ENCODE data around the gene LTA4H.

LTA4H gene

DNA sequence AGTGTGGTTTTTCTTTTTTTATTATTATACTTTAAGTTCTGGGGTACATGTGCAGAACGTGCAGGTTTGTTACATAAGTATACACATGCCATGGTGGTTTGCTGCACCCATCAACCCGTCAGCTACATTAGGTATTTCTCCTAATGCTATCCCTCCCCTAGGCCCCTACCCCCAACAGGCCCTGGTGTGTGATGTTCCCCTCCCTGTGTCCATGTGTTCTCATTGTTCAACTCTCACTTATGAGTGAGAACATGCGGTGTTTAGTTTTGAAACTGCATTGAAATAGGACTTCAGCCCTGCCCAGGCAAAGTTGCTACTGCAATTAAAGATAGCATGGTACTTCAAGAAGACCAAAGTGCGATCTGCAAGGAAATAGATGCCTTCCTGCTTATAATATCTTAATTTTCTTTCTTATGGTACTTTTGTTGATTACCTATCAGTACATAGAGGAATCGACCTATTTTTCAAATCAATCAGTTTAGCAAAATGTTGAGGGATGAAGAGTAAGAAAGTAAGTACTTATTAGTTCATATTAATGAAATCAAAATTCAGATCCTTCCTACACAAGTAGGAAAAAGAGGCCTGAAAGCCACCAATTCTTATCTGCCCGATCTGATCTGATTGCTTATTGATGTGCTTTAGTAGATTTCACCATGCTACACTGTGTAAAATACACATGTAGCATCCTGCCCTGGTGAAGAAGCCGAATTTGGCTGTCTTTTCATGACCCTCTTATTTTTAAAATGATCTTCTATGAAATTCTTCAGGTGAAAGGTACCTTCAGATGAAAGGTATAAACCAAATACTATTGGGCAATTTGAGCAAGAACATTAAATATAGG lies 1.6 kb downstream of the LTA4H start:
- no peak for DNase-seq

DNA sequence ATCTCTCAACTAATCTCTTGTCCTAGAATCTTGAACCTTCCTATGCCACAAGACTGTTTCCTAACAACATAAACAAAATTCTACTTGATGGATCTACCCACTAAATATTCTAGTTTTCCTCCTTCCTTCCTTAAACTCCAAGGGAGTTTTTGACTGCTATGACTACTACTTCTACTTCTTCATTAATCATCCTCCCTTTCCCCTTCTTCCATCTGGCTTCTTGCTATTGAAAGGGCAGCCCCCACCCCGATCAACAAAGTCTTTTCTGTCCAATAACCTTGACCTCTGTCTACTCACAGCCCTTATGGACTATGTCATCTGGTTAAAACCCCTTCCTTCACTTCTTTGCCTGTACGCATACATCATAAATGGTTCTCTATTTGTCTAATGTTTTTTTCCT lies 5.6 kb downstream of the LTA4H start:
- no peak for DNase-seq

DNA sequence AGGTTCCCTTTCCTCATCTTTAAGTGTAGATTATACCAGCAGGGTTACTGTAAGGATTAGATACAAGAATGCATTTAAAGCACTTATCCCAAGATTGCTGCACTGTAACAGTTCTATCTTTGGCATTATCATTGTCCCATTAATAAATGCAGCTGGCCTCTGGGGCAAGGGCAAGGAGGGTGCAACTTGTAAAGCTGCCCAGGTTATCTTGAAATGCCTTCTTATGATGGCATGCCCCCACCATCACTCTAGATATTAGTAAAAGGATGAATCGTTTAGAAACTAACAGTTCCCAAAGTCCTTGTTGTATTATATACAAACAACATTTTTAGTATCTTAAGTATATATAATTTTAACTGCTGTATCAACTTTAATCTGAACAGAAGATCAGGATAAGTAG lies 6.8 kb downstream of the LTA4H start:
- DNase-seq: no peak

DNA sequence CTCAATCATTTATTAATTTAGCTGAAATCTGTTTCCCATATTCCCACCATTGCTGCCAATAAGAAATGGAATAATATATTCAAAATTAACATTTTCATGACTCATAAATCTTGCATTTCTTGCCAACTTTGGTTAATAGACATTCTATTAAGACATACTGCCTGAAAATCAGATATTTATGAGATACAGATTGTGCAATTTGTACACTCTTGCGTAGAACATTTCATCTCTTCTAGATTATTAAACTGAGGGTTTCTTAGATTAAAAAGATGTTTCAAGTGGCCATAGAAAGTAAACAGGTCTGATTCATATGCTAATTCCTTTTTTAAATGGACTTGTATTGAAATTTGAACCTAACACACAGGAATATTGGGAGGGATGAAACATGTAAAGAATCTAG lies 9.1 kb downstream of the LTA4H start:
- no peak for DNase-seq

DNA sequence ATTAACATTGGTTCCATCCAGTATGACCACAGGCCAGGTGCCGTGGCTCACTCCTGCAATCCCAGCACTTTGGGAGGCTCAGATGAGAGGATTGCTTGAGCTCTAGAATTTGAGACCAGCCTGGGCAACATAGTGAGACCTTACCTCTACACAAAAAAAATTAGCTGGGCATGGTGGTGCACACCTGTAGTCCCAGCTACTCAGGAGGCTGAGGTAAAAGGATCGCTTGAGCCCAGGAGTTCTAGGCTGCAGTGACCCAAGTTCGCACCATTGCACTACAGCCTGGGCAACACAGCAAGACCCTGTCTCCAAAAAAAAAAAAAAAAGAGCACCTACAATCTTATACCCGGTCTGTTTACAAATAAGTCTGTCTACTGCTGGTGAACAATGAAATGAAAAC lies 9.9 kb downstream of the LTA4H start:
- no peak for DNase-seq

DNA sequence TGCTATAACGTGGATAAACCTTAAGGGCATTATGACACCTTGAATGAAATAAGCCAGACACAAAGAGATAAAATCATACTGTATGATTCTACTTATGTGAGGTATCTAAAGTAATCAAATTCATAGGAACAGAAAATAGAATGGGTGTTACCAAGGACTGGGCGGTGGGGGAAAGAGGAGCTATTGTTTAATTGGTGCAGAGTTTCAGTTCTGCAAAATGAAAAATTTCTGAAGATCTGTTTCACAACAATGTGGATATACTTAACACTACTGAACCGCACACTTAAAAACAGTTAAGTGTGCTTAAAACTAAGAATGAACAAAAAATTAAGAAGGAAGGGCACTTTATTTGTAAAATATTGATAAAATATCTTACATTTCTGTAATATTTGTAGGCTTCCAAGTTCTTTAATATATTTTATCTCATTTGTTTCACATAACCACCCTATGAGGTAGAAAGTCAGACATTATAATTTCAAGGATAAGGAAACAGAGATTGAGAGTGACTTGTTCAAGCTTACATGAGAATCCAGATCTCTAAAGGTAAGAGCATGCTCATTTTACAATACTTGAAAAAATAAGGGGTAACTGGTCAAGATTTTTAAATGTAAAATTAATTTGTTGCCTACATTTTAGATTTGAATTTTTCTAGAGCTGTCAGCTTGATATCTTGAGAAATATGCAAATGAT lies 14.9 kb downstream of the LTA4H start:
- no peak for DNase-seq

DNA sequence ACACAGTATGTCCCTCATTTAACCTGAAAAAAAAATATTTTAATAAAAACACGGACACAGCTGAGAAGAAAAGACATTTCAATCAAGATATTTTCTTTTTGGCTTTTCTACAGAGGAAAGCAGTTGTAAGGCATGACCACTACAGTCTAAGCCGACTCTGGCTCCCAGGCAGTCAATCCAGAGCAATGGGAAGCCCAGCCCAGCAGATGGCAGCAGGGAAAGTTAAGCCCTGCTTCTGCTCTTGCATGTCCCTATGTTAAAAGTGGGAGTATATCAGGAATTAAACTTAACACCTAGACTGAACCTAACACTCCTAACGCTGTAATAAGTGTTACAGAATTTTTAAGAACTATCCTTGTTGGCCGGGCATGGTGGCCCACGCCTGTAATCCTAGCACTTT lies 19.7 kb downstream of the LTA4H start:
- DNase-seq: no peak

DNA sequence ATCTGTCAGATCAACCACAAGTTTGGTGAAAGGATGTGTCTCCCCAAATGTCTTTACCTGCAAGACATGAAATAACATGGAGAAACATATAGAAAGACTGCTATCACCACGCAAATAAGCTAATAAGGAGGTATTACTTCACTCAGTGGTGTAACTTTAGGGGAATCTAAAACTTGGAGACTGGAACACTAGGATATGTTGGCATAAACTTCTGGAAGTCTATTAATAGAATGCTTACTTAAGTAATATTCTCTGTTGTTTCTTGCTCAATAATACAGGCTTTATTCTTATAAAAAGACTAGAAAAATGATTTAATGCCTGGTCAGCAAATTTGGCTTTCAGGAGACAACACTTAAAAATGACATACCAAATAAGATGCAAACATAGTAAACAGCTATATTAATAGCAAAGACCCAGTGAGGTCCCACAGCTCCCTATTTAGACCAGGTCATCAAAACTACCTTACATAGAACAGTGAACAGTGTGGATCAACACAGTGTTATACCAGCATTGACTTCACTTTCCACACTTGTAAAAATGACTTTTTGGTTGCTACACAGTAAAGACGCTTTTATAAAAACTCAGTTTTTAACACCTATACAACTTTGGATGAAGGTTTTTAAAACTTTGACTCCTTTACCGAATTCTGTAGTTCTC lies 20.3 kb downstream of the LTA4H start:
- no peak for DNase-seq

DNA sequence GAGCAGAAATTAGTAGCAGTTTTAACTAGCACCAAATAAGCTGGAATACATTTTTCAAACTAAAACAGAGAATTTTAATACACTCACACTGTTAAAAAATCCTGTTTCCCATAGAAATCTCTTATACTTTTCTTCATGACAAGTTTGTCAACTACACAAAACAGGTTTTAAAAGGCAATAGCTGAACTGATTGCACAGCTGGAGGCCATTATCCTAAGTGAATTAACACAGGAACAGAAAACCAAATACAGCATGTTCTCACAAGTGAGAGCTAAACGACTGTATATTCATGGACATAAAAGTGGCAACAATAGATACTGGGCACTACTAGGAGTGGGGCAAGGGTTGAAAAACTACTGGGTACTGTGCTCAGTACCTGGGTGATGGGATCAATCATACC lies 27.7 kb downstream of the LTA4H start:
- DNase-seq: no peak

DNA sequence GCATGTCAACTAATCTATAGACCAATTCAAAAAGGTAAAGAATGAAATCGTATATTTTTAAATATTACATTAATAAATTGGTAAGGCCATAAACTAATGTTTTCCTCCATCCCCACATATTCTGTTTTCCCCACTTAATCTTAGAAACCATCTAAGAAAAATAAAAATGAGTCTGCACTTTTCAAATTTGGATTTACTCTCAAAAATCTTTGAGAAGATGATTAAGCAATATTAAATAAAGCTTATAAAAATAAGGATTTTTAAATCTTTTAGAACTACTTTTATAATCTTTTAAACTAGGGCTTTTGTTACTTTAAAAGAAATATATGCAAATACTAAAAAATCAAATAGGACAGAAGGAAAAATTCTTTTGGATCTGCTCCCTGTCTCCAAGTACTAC lies 28.7 kb downstream of the LTA4H start:
- DNase-seq: no peak

DNA sequence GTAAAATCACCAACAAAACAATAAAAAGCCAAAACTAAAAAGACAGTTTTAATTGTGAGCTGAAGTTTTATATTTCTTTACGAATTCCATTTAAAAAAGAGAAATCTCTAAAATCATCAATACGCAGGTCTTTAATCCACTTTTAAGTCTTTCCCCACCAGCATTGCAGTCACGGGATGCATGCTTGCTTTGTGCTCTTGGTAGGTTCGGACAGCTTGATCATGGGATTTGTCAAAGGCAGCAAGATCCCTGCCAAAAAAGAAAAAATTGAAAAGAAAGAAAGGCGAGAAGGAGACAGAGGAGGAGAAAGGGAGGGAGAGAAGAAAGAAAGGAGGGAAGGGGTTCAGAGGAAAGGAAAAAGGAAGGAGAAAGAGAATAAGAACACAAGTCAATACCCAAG lies 34.5 kb downstream of the LTA4H start:
- no peak for DNase-seq

DNA sequence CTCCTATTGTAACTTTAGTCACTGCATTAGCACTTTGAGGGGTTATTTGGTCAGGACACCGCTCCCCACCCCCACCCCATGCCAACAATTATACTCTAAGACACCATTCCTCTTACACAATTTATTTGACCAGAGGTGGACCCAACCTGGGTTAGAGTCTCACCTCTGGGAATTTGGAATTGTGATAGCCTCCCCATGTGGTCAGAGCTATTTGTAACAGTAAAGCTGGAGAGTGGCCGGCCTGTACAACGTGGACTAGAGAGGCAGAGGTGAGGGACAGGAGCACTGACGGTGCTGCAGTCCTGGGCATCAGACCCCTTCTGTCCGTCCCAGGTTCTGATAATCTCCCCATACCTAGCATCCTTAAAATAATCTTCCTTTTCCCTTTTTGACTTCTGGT lies 35.9 kb downstream of the LTA4H start:
- DNase-seq: no peak

DNA sequence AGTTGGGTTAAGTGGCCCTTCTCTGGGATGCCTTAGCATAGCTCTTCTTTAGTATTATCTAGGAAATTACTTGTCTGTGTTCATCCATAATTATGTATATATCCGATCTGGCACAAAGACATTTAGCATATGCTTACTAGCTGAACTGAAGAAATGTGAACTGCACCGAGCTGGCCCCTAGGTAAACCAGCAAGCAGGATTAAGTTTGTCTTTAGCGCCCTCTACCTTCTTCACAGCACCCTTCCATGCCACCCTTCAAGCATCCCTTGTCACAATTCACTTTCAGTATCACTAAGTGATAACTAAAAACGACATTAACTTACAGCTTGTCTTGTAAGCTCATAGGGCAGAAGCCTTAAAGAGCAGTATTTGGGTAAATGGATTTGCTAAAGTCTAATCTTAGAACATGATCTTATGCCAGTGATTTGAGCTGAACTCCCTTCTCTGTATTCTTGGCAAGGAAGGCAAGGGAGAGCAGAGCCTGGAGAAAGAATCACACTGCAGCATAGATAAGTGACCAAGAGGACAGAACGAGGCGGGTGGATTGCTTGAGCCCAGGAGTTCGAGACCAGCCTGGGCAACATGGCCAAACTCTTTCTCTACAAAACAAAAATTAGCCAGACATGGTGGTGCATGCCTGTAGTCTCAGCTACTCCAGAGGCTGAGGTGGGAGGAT lies 36.6 kb downstream of the LTA4H start:
- DNase-seq: no peak

DNA sequence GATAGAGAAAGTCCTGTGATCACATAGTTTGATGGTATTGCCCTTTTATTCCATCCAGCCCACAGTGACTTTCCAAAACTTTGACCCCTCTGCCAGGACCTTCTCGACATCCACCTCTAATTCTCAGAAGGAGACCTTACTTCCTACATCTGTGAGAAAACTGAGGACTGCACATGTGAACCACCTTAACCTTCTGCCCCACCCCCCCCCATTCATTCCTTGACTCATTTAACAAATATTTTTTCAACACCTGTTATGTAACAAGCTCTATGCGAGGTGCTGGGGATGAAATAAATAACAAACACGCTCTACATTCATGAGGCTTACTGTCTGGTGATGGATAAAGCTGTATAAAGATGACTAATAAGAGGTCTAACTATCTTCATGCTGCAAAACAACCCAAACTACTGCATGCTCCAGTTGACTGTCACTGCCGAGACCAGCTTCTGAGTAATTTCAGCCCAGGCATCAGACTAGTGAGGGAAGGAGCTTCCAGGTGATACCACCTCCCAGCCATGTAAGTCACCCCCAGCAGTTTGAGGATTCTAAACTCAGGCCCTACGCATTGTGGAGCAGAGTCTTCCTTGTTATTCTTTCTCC lies 37.4 kb downstream of the LTA4H start:
- no peak for DNase-seq

DNA sequence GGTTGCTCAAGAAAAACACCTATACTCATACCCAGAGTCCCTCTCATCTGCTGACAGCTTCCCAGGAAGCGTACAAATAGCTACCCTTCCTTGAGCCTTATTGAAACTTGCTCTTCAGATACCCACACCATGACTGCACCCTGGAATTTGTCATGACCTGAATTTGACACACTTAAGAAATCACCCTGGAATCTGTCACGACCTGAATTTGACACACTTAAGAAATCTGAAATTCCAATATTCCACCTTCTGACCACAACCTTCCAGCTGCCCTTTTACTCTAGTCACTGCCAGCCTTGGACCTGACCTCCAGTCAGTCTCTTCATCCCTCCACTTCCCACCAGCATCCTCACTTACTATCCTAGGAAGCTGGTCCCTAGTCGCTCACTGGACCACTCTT lies 38.1 kb downstream of the LTA4H start:
- DNase-seq: no peak

DNA sequence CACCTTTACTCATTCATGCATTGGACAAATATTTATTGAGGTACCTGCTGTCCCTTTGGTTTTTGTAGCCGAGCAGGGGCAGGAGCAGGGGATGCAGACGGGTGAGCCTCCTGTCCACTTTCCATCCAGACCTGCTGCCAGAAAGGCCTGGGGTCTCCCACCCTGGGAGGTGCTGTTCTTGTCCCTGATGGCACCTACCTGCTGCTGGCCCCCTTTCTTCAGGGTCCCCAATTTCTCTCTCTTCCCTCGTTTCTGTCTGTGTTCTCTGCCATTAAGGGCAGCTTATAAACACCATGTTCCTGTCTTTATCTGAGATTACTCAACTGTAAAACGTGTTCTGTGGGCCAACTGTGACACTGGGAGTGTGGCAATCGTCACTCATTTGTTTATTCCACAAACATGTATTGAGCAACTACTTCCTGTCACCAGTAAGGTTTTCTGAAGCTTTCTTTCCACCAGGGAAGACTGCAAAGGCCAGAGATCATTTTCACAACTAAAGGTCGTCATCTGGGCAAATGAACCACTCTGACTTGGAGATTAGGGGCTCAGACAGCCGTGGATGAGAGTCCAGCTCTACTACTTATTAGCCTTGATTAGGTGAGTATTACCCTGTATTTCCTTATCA lies 39.2 kb downstream of the LTA4H start, which contains the start of gene HAL:
HAL (minus strand) TSS at position 311 of the 625 bp plus-strand sequence. CDS start 434 bp downstream, outside the sequence.
- no peak for DNase-seq

DNA sequence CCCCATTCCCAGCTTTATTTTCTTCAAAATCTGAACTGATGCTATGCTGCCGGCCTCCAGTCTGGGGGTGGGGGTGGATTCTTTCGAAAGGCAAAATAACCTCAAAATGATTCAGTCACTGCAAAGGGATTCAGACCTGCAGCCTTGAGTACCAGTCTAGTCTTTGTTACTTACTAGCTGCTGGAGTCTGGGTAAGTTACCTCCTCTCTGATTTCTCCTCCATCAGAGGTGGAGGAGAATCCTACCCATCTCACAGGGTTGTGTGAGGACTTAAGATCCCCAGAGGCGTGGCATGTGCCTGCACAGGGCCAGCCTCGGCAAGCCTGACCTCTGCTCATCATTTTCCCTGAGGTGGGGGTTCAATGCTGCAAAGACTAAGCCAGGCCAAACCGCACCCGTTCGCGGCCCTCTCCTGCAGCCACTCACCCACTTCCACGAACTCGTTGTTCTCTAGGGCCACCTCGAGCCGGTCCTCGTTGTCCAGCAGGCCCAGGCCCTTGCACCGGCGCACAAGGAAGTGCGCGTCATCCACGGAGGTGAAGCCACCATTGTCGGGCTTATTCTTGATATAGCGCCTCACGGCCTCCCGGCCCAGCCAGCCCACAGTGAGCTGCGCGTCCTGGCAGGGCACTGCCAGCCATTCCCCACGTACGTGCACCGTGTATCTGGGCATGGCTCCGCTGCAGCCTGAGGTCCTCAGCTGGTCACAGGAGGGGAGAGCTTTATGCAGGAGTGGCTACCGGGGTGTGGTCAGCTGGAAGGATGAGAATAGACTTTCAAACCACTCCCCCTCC lies 40.0 kb downstream of the LTA4H start:
- DNase-seq: no peak

DNA sequence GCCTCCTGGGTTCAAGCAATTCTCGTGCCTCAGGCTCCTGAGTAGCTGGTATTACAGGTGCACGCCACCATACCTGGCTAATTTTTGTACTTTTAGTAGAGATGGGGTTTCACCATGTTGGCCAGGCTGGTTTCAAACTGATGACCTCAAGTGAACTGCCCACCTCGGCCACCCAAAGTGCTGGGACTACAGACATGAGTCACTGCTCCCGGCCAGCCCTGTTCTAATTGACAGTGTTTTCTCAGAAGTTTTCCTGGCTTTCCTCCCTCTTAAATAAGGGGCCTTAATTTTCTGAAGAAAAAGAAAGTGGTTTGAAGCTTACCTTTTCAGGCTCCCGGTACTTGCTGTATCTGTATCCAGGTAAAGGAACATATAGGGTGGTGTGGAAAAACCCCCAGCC lies 40.9 kb downstream of the LTA4H start:
- no peak for DNase-seq

DNA sequence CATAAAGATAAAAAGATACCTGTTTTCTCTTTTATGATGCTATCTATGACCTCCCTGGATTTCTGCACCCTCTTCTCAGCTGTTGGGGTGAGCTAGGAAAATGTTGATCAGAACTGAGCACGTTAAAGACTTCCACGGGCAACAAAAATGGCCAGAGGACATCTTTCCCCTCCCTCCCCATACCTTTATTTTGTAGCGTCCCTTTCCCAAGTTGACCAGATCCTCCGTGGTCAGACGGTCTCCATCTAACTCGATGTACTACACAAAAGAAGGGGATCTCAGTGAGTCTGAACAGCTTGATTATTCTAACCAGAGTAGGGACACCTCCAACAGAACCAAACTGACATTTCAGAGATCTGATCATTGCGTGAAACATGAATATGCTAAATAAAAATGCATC lies 41.5 kb downstream of the LTA4H start:
- no peak for DNase-seq

DNA sequence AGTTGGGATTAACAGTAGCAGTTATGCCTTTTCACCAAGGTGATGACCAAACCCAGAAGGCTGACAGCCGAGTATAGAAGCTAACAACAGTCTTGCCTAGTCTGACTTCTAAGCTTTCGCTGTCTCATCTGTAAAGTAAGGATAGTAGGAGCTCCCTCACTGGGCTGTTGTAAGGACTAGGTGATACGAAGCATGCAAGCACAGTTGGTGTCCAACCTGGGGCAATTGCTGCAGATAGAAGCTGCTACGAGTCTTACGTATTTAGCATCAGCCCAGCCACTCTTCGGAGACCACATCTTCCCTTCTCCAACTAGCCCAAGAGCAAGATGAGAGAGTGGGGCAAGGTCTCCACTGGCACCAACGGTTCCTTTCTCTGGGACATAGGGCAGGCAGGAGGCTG lies 45.3 kb downstream of the LTA4H start:
- DNase-seq: no peak

DNA sequence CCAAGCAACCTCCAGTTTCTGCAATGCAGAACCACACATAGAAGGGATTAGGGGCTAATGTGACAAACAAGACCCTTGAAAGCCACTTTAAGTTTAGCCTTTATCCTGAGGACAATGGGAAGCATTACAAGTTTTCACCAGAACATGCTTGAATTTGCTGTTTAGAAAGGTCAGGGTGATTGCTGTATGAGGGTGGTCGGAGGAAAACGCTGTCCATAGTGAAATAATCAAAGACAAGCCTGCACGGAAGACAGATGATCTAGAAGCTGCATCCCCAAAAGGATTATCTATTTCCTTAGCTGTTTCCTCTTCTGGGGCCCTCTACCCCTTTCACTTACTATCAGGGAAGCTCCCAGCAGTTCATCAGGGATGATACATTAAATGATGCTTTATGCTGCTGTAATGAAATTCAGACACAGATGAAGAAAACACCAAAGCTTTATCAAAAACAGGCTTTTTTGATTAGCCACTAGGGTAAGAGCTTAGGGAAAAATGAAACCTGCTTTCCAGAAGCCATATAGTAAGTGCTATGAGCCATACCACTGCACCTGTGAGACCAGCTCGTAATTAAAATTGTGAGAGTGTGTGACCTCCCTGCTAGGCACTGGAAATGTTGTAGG lies 45.8 kb downstream of the LTA4H start:
- DNase-seq: no peak
